Measurements from ENCODE around the gene CCDC85B.

DNA sequence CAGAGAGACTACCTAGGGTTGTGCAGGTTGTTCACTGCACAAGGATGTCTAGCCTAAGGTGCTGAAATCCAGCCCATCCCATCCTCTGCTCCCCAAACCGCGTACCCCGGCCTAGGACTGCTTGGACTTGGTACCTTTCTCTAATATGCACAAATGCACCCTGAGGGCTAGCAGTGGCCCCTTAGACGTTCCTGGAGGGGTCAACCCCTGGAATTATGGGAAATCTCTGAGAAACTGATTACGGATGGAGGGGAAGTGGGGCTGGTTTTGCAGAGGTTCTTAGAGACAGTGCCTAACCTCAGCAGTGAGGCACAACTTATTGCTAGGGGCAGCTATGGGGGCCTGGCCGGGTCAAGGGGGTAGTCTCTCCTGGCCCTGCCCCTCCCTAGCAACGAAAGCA, 25.9 kb downstream of the CCDC85B start:
- TF ChIP-seq TCF12 (IDR thresholded peaks at IDR 0.05; ENCODE audit: low read depth) (no peak), EGR1 (IDR thresholded peaks at IDR 0.05) (no peak), RAD21 (IDR thresholded peaks at IDR 0.05; ENCODE audit: low read depth) (no peak), TEAD4 (IDR thresholded peaks at IDR 0.05) (no peak), TAF1 (IDR thresholded peaks at IDR 0.05; ENCODE audit: low read depth) (no peak), CREB1 (IDR thresholded peaks at IDR 0.05; ENCODE audit: low read depth) (no peak)
- TF ChIP-seq, protein P1, sequence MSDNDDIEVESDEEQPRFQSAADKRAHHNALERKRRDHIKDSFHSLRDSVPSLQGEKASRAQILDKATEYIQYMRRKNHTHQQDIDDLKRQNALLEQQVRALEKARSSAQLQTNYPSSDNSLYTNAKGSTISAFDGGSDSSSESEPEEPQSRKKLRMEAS (IDR thresholded peaks at IDR 0.05), result no peak
